ENCODE data around the gene LRRN4CL. TPM values are rescaled to one million over a fixed set of nuclear protein-coding genes. Genes with fewer than 3 reads are reported as not detected.
A peak's percentile ranks its signal among the peaks of the same experiment; 100 is the strongest.

Gene LRRN4CL
- total RNA-seq, 1 donor from 2014 or later, result 1.8 TPM

DNA sequence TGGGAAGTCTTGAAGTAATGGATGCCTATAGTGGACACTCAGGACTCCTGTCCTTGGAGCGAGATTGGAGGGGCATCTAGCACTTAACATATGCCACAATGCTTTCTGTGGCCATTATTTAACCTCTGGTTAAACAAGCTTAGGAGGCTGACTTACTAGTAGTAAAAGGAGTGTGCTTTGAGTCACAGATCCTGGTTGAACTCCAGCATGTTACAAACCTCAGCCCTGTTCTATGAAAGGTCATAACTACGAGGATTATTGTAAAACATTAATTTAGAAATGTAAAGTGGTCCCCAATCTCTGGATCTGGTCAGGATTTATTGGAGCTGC lies 16.2 kb downstream of the LRRN4CL start:
- Mint-ChIP-seq H3K4me3 (ENCODE audit: unreplicated experiment) (peak overlapping the region; percentile 97), H3K27me3 (ENCODE audit: unreplicated experiment) (peaks cover 7% of the 10 kb centered on the region), H3K36me3 (ENCODE audit: unreplicated experiment) (peaks cover 4% of the 10 kb centered on the region), H3K27ac (ENCODE audit: unreplicated experiment) (no peak overlapping the region), H3K9me3 (ENCODE audit: unreplicated experiment) (peaks cover 3% of the 10 kb centered on the region), H3K4me1 (ENCODE audit: low read depth, unreplicated experiment) (peaks cover 17% of the 10 kb centered on the region)
- TF ChIP-seq, protein P1, sequence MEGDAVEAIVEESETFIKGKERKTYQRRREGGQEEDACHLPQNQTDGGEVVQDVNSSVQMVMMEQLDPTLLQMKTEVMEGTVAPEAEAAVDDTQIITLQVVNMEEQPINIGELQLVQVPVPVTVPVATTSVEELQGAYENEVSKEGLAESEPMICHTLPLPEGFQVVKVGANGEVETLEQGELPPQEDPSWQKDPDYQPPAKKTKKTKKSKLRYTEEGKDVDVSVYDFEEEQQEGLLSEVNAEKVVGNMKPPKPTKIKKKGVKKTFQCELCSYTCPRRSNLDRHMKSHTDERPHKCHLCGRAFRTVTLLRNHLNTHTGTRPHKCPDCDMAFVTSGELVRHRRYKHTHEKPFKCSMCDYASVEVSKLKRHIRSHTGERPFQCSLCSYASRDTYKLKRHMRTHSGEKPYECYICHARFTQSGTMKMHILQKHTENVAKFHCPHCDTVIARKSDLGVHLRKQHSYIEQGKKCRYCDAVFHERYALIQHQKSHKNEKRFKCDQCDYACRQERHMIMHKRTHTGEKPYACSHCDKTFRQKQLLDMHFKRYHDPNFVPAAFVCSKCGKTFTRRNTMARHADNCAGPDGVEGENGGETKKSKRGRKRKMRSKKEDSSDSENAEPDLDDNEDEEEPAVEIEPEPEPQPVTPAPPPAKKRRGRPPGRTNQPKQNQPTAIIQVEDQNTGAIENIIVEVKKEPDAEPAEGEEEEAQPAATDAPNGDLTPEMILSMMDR (IDR thresholded peaks at IDR 0.05; ENCODE audit: partially characterized antibody, unreplicated experiment), result no peak
- DNase-seq, result no peak

GRCh38 chr11:62671608-62672389 lies 17.5 kb downstream of the LRRN4CL start, which contains the start of the genes LBHD1 and UQCC3:
LBHD1 (minus strand) TSS chr11:62672267; CDS start chr11:62670031, 2,236 bp downstream.
UQCC3 (plus strand) TSS chr11:62671673; CDS start chr11:62671746, 73 bp downstream.
- TF ChIP-seq, protein P1 (IDR thresholded peaks at IDR 0.05; ENCODE audit: partially characterized antibody, unreplicated experiment), result no peak
- peak; percentile 78 for DNase-seq
- Mint-ChIP-seq H3K36me3 (ENCODE audit: unreplicated experiment) (no peaks in the 10 kb centered on the region), H3K27me3 (ENCODE audit: unreplicated experiment) (peaks cover 6% of the 10 kb centered on the region), H3K27ac (ENCODE audit: unreplicated experiment) (peak within 1 kb of the TSS; percentile 99), H3K4me1 (ENCODE audit: low read depth, unreplicated experiment) (peaks cover 11% of the 10 kb centered on the region), H3K4me3 (ENCODE audit: unreplicated experiment) (peak within 1 kb of the TSS; percentile 97), H3K9me3 (ENCODE audit: unreplicated experiment) (peaks cover 1% of the 10 kb centered on the region)

- Mint-ChIP-seq H3K36me3 (ENCODE audit: unreplicated experiment) (no peaks in the 10 kb centered on the region), H3K4me3 (ENCODE audit: unreplicated experiment) (peak overlapping the region; percentile 97), H3K4me1 (ENCODE audit: low read depth, unreplicated experiment) (peaks cover 13% of the 10 kb centered on the region), H3K9me3 (ENCODE audit: unreplicated experiment) (peaks cover 4% of the 10 kb centered on the region), H3K27me3 (ENCODE audit: unreplicated experiment) (peaks cover 6% of the 10 kb centered on the region), H3K27ac (ENCODE audit: unreplicated experiment) (peak overlapping the region; percentile 99)
- TF ChIP-seq, protein P1 (IDR thresholded peaks at IDR 0.05; ENCODE audit: partially characterized antibody, unreplicated experiment), result no peak
- DNase-seq, result no peak
These were observed 18.1 kb downstream of the LRRN4CL start for GRCh38 chr11:62671236-62671607.

GRCh38 chr11:62669420-62670161 lies 19.7 kb downstream of the LRRN4CL start:
- DNase-seq, result no peak
- Mint-ChIP-seq H3K4me3 (ENCODE audit: unreplicated experiment) (peak overlapping the region; percentile 43), H3K27ac (ENCODE audit: unreplicated experiment) (peak overlapping the region; percentile 81), H3K27me3 (ENCODE audit: unreplicated experiment) (peaks cover 9% of the 10 kb centered on the region), H3K4me1 (ENCODE audit: low read depth, unreplicated experiment) (peaks cover 13% of the 10 kb centered on the region), H3K36me3 (ENCODE audit: unreplicated experiment) (no peaks in the 10 kb centered on the region), H3K9me3 (ENCODE audit: unreplicated experiment) (peaks cover 10% of the 10 kb centered on the region)
- TF ChIP-seq, protein P1 (IDR thresholded peaks at IDR 0.05; ENCODE audit: partially characterized antibody, unreplicated experiment), result no peak
